PC-9 (cell line): ENCODE data around the gene DRICH1. TPM values are rescaled to one million over a fixed set of nuclear protein-coding genes. Genes with fewer than 3 reads are reported as not detected.
"Not testable (repeated sequence)": the region's sequence is repeated elsewhere in the genome, so short reads cannot be mapped to it uniquely, and the experiment has no call there.

Experiments used
- BruUV-seq: library from RNA; stranded (reverse); fragments of 400-500 nt; replicated peaks from 2 replicates; lab custom pipeline; 2021; lab: Mats Ljungman, UMichigan
- CTCF ChIA-PET: fragments of 300-600 bp; sonication (Branson Sonifier 250); formaldehyde crosslinking; loops from one replicate; lab custom pipeline; 2022; ENCODE audit warnings: antibody characterized with exemption; lab: Charles Lee
- POLR2A ChIA-PET: fragments of 300-600 bp; sonication (Branson Sonifier 250); formaldehyde crosslinking; loops from one replicate; lab custom pipeline; 2022; ENCODE audit warnings: antibody characterized with exemption; ENCODE audit not compliant: unreplicated experiment; lab: Charles Lee
- DNase-seq, 2 experiments: peaks; one replicate each; pipeline versions ENCODE4 v3.0.0 to v3.0.0-alpha.2; 2015 to 2022; ENCODE audit warnings: mixed read lengths in 1 of 2
- H2AFZ ChIP-seq: fragments of 200-600 bp; sonication (generic); 2 replicates; pipeline ENCODE4 v1.8.1; 2017; ENCODE audit warnings: antibody characterized with exemption
- H3F3A ChIP-seq: fragments of 200-600 bp; sonication (generic); 2 replicates; pipeline ENCODE4 v1.8.1; 2017; ENCODE audit warnings: antibody characterized with exemption, mild to moderate bottlenecking, low read depth; ENCODE audit not compliant: insufficient read depth
- H3K27ac ChIP-seq: fragments of 200-600 bp; sonication (generic); 2 replicates; pipeline ENCODE4 v1.6.1; 2016; ENCODE audit warnings: mixed run types
- H3K27me3 ChIP-seq: fragments of 200-600 bp; sonication (generic); 2 replicates; pipeline ENCODE4 v1.6.1; 2016; ENCODE audit warnings: low read depth, mixed run types; ENCODE audit not compliant: insufficient read depth
- H3K36me3 ChIP-seq: fragments of 200-600 bp; sonication (generic); 2 replicates; pipeline ENCODE4 v1.6.1; 2016; ENCODE audit warnings: low read depth, mixed run types
- H3K4me1 ChIP-seq: fragments of 200-600 bp; sonication (generic); replicated peaks from 2 replicates; pipeline ENCODE4 v1.6.1; 2016; ENCODE audit warnings: mixed run types; ENCODE audit not compliant: insufficient read depth
- H3K4me2 ChIP-seq: fragments of 200-600 bp; sonication (generic); 2 replicates; pipeline ENCODE4 v1.6.1; 2017; ENCODE audit warnings: mixed run types
- H3K4me3 ChIP-seq: fragments of 200-600 bp; sonication (generic); 2 replicates; pipeline ENCODE4 v1.6.1; 2016; ENCODE audit warnings: mixed run types
- H3K79me2 ChIP-seq: fragments of 200-600 bp; sonication (generic); 2 replicates; pipeline ENCODE4 v1.6.1; 2017; ENCODE audit warnings: low read depth, mixed run types
- H3K9me2 ChIP-seq: fragments of 200-600 bp; sonication (generic); 2 replicates; pipeline ENCODE4 v1.8.1; 2017; ENCODE audit warnings: mild to moderate bottlenecking; ENCODE audit not compliant: insufficient read depth
- H3K9me3 ChIP-seq: fragments of 200-600 bp; sonication (generic); 2 replicates; pipeline ENCODE4 v1.8.1; 2016; ENCODE audit warnings: low read depth; ENCODE audit not compliant: insufficient read depth
- H4K20me1 ChIP-seq: fragments of 200-600 bp; sonication (generic); 2 replicates; pipeline ENCODE4 v1.8.1; 2017; ENCODE audit not compliant: insufficient read depth
- CTCF ChIP-seq: fragments of 200-600 bp; sonication (generic); conservative IDR thresholded peaks from 2 replicates; pipeline ENCODE4 v1.6.1; 2017; ENCODE audit warnings: mixed run types, antibody characterized with exemption, mild to moderate bottlenecking, moderate library complexity
- EZH2 ChIP-seq: fragments of 200-600 bp; sonication (generic); IDR thresholded peaks from 2 replicates; pipeline ENCODE4 v1.8.0; 2017; ENCODE audit warnings: antibody characterized with exemption, low read depth
- intact Hi-C: fragments of 100-400 bp; cut with micrococcal nuclease; formaldehyde crosslinking; loops from one replicate; pipeline ENCODE4 v1.10.0; 2022; ENCODE audit not compliant: unreplicated experiment
- total RNA-seq: library from RNA; stranded (reverse); gene quantifications from 2 replicates; pipeline ENCODE4 v1.2.3, GENCODE V29; 2021

The DRICH1 gene
- total RNA-seq, 1 experiment from 2014 or later, result 0.57 TPM

DNA sequence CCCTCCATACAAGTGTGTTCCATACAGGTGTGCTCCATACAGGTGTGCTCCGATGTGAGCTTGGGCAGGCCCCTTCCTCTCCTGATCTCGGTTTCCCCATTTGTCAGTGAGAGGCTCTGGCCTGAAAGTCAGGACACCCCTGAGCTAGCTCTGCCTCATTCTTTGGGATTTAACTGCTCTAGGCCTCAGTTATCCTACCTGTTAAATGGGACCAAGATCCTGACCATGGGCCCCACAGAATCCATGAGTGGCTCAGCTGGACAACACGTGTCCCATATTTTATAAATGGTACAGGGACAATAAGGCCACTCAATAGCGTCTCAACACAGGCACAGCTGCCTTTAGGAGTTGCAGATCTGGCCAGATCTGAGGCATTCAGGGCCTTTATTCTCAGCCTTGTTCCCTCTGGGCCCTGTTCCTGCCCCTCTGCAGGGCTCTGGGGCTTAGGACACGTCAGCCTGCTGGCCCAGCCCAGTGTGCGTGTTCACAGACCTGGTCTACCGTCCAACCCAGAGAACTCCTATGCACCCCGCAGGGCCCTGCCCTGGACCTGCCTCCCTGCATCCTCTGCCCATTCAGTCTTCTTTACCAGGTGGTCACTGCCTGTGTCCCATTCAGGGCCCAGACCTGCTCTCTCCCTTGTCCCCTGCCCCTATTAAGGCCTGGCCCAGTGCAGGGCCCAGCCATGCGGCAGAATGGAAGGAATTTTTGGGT is 33.2 kb downstream of the DRICH1 start:
- intact Hi-C loops, result no loop called here

GRCh38 chr22:23597576-23598268 is 34.4 kb downstream of the DRICH1 start:
- CTCF ChIA-PET, DNase-seq, H3K79me2 ChIP-seq, BruUV-seq, intact Hi-C loops, POLR2A ChIA-PET, H3K9me2 ChIP-seq, H2AFZ ChIP-seq, H3K4me2 ChIP-seq, H3K36me3 ChIP-seq, H3K9me3 ChIP-seq, H3K4me3 ChIP-seq, H3K4me1 ChIP-seq, H4K20me1 ChIP-seq, H3K27ac ChIP-seq, H3F3A ChIP-seq: not testable (repeated sequence)
- peaks cover 13% of the 10 kb centered on the region; the same call in 1 of the 2 replicates for H3K27me3 ChIP-seq

More for the DNA sequence above, 33.2 kb downstream of the DRICH1 start:
- ChIA-PET CTCF (no interaction called here), POLR2A (no interaction called here)
- no peak overlapping the region for H2AFZ ChIP-seq
- H4K20me1 ChIP-seq, result no peaks in the 10 kb centered on the region
- H3K9me2 ChIP-seq, result no peaks in the 10 kb centered on the region
- H3K79me2 ChIP-seq, result no peaks in the 10 kb centered on the region
- H3K9me3 ChIP-seq, result no peaks in the 10 kb centered on the region
- no peak for TF ChIP-seq CTCF
- no peak for TF ChIP-seq EZH2
- DNase-seq, result no peak
- H3K4me1 ChIP-seq, result no peaks in the 10 kb centered on the region
- no peaks in the 10 kb centered on the region for H3F3A ChIP-seq
- H3K36me3 ChIP-seq, result no peaks in the 10 kb centered on the region
- H3K4me3 ChIP-seq, result no peak overlapping the region
- no TSS peak for BruUV-seq
- H3K27me3 ChIP-seq, result peaks cover 25% of the 10 kb centered on the region; the same call in 1 of the 2 replicates
- no peak overlapping the region for H3K27ac ChIP-seq
- no peak overlapping the region for H3K4me2 ChIP-seq

- H3K4me3 ChIP-seq, H3K4me1 ChIP-seq, POLR2A ChIA-PET, H3K79me2 ChIP-seq, H2AFZ ChIP-seq, H3K27ac ChIP-seq, H3F3A ChIP-seq, H3K9me2 ChIP-seq, H3K9me3 ChIP-seq, H3K4me2 ChIP-seq, H3K36me3 ChIP-seq, CTCF ChIA-PET, intact Hi-C loops, BruUV-seq, H4K20me1 ChIP-seq, DNase-seq: not testable (repeated sequence)
- H3K27me3 ChIP-seq, result peaks cover 13% of the 10 kb centered on the region; the same call in 1 of the 2 replicates
Observed at GRCh38 chr22:23595904-23596303, 36.2 kb downstream of the DRICH1 start.

- intact Hi-C loops, result no loop called here
- ChIA-PET POLR2A (no interaction called here), CTCF (no interaction called here)
- no peak overlapping the region for H3K4me2 ChIP-seq
- peaks cover 13% of the 10 kb centered on the region; the same call in 1 of the 2 replicates for H3K27me3 ChIP-seq
- no peaks in the 10 kb centered on the region for H3K4me1 ChIP-seq
- H3K27ac ChIP-seq, result no peak overlapping the region
- no peaks in the 10 kb centered on the region for H3K9me3 ChIP-seq
- no peaks in the 10 kb centered on the region for H3K36me3 ChIP-seq
- BruUV-seq, result no TSS peak
- DNase-seq, result no peak
- no peak for TF ChIP-seq CTCF
- no peak overlapping the region for H3K4me3 ChIP-seq
- H3F3A ChIP-seq, result no peaks in the 10 kb centered on the region
- H4K20me1 ChIP-seq, result no peaks in the 10 kb centered on the region
- no peaks in the 10 kb centered on the region for H3K79me2 ChIP-seq
- H3K9me2 ChIP-seq, result no peaks in the 10 kb centered on the region
- H2AFZ ChIP-seq, result no peak overlapping the region
Observed at GRCh38 chr22:23591846-23592245, 40.3 kb downstream of the DRICH1 start.
